NCI-H1048 (cell line): ENCODE results near the gene NRXN3.
"Not testable (repeated sequence)": the region's sequence is repeated elsewhere in the genome, so short reads cannot be mapped to it uniquely, and the experiment has no call there.

ENCODE experiments used
- DNase-seq: peaks from one replicate; lab custom pipeline; 2025; lab: John Stamatoyannopoulos, UW

NRXN3 gene

GRCh38 chr14:79080040-79080439 is 909.9 kb downstream of the NRXN3 start:
- DNase-seq = no peak

GRCh38 chr14:79082883-79083282 is 912.7 kb downstream of the NRXN3 start:
- no peak for DNase-seq

DNA sequence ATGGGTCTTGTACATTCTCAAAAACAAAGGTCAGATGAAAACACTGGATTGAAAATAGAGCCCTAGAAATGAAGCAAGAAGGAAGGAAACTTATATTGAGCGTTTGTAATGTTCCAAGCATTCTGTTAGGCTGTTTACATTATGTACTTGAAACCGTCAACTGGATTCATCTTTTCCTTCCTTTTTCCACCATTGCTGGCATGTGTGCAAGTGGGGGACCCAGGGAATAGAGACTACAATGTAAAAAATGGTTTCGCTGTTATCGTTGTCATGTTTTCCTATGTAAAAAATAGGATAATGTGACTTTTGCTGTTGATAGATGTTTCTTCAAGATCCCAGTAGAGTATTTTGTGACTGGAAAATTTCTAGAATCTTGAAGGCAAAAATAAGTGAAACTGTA is 913.2 kb downstream of the NRXN3 start:
- DNase-seq = no peak

- no peak for DNase-seq
Measured at GRCh38 chr14:79084861-79085260, 914.7 kb downstream of the NRXN3 start.

GRCh38 chr14:79089576-79089975 is 919.4 kb downstream of the NRXN3 start:
- DNase-seq = no peak

- no peak for DNase-seq
Measured at GRCh38 chr14:79090641-79091180, 920.5 kb downstream of the NRXN3 start.

DNA sequence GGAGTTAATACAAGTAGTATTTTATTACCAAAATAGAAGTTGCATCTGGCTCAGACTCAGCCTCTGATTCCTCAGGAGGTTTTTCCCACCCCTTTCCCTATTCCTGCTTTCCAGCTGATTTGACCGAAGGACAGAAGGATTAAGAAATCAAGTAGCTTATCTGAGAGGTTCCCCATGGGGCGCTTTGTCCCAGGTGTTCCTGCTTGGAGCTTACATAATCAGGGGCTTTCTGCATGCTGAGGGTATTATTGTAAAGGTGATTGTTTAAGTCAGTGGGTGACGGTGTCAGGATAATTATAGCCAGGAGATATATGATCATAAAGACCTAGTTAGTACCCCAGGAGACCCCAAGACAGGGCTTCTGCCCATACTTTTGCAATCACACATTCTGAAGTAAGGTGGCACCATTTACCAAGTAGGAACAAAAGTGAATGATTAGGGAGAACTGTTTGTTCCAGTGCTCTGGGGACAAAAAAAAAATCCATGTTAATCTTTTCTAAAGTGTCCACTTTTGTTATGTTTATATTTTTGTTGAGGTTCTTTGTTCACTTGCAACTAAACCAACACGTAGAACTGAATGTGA is 921.3 kb downstream of the NRXN3 start:
- DNase-seq = no peak

DNA sequence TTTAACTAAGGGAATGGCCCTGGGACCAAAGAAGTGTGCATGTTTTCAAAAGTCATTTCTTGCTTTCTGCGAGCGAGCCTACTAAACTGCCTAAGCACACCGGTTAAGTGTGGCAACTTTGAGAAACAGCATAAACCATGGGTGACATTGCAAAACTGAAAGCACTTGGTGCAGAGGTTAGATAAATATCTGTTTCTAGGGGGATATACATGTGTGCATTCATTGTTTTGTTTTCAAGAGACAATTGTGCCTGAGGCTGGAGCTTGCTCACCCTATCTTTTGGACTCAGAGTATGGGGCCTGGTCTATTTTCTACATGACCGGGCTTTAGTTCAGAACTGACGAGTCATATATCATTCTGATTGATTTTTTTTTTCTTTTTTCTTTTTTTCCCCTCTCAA is 923.4 kb downstream of the NRXN3 start:
- DNase-seq = no peak

GRCh38 chr14:79094951-79095350 is 924.8 kb downstream of the NRXN3 start:
- DNase-seq = no peak

DNA sequence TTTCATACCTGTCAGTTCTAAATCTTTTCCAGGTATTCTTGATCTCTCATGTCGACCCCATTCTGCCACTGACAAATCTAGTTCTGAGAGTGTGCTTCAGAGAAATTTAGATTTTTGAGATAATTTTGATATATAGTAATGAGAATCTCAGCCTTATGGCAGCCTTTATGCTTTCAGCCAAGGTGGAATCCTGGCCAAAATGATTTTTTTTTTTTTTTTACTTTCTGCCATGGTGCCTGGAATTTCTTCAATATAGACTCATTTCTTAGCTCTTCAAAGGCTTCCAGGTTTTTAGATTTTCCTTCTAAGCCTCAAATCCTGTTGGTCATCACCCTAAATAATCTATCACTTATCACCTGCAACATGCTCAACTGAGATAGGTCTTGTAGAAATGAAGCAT is 926.6 kb downstream of the NRXN3 start:
- DNase-seq = no peak

- no peak for DNase-seq
Measured at GRCh38 chr14:79098324-79098723, 928.2 kb downstream of the NRXN3 start.

GRCh38 chr14:79100578-79100977 is 930.4 kb downstream of the NRXN3 start:
- no peak for DNase-seq

GRCh38 chr14:79101388-79101787 is 931.2 kb downstream of the NRXN3 start:
- DNase-seq = no peak

- DNase-seq = no peak
Measured at GRCh38 chr14:79103764-79104163, 933.6 kb downstream of the NRXN3 start.

GRCh38 chr14:79110564-79110963 is 940.4 kb downstream of the NRXN3 start:
- DNase-seq = not testable (repeated sequence)

- DNase-seq = no peak
Measured at GRCh38 chr14:79111987-79112501, 941.9 kb downstream of the NRXN3 start.

DNA sequence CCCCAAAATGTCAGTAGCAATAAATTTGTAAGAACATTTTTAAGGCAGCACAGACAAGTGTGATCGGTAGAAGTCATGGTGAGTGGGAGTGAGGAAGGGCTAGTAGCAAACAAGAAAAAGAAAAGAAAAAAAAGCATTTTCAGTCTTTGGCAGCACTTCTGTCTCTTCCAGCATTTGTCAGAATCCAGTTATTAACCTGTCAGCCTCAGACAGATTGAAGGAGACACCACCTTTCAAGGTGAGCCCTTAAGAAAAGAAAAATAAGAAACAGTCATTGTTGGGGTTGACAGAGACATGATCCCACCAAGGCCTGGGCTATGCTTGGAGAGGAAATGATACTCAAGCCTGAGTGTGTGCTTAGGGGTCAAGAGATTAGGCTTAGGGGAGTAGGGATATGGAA is 947.4 kb downstream of the NRXN3 start:
- no peak for DNase-seq

DNA sequence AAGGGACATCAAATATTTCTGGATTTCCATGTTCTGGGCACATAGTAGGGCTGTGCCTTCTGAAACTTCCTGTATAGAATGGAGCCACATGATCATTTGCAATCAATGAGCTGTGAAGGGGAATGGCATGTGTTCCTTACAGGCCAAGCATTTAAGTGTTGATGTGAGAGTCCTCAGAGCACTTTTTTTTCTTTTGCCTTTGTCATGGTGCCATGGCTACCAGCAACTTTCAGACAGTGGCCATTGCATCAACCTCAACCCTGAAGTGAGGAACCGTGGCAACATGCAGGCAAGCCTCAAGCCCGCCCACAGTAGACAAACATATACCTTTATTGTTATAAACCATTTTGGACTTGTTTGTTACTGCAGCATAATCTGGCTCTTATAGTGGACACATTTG is 948.1 kb downstream of the NRXN3 start:
- no peak for DNase-seq

DNA sequence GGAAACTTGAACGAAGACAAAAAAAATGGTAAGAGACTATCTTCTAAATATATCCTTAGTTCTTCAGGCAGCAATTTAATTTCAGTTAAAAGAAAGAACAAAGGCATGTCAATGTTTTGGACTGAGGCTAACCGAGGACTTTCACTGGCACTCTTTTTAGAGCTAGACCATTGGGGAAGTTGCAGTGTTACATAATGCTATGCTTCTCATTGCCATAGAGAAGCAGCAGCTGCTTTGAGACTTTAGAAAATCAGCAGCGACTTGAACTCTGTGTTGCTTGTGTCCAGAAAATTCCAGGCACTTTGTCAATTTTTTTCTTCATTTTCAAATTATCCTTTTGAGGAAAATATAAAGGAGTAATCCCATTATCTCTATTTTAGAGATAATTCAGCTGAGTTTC is 964.2 kb downstream of the NRXN3 start:
- DNase-seq = no peak

- DNase-seq = no peak
Measured at GRCh38 chr14:79136071-79137044, 966.2 kb downstream of the NRXN3 start.

DNA sequence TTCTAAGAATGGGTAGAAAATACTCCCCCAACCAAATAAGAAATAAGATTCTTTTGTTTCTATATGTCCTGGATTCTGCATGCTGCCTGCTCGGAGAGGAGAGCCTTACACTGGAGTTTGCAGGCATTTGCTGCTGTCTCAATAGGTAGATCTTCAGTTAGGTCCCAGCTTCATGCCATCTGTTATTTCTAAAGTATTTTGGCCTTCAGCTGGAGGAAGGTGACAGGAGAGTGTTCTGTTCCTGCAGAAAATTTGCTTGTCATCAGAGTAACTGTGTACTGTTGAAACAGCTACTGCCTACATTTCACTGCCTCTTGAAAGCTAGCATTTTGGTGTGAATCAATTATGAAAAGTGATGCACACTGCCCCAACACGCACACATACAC is 966.9 kb downstream of the NRXN3 start:
- no peak for DNase-seq

DNA sequence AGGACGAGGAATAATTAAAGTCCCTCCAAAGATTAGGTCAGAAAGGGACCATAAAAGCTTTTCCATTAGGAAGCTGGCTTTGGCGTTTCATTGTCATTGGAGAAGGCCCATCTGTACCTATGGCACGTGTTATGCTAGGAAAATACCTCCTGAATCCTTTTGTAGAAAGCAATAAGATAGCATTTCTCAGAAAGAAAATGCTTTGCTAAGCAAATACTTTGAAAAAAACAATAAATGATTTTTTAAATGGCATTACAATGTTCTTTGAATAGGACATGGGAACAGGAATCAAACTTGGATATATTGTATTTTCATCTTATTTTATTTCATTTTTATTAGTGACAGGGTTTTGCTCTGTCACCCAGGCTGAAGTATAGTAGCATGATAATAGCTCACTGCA is 967.7 kb downstream of the NRXN3 start:
- DNase-seq = no peak

DNA sequence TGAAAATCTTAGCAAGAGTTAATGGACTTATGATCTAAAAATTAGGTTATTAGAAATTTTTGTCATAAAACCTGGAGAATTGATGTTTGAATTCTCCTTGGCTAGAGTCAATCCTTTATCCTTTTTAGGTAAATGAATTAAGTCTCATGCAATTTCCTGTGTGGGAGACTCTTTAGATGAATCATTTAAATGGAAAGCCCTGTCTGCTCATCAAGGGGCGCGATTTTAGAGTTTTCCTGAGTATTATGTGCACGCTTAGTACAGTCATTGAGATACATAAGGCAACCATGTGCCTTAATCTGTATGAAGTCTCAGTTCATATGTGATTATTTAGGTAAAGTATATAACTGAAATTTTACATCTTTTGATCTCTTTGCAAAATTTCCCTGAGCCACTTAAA is 974.7 kb downstream of the NRXN3 start:
- DNase-seq = no peak
